Erythroblast (primary cell): ENCODE measurements around the gene B3GNT4.
A peak's percentile ranks its signal among the peaks of the same experiment; 100 is the strongest.

Experiments
- GATA1 ChIP-seq: IDR thresholded peaks from 2 replicates; pipeline ENCODE4 v1.6.1; 2011; ENCODE audit warnings: low read depth, mild to moderate bottlenecking, control low read depth, low read length, moderate library complexity
- POLR2A ChIP-seq: IDR thresholded peaks from 2 replicates; pipeline ENCODE4 v1.6.1; 2011; ENCODE audit warnings: mild to moderate bottlenecking, low read length

GRCh38 chr12:122206111-122206881, 2.8 kb downstream of the B3GNT4 start:
- TF ChIP-seq POLR2A (peak; percentile 15), GATA1 (no peak)
